Chondrocyte (in vitro differentiated cells): ENCODE data around the gene SLC25A14. TPM values are rescaled to one million over a fixed set of nuclear protein-coding genes. Genes with fewer than 3 reads are reported as not detected.
"Not testable (repeated sequence)": the region's sequence is repeated elsewhere in the genome, so short reads cannot be mapped to it uniquely, and the experiment has no call there.

Source experiments
- DNase-seq: peaks from one replicate; pipeline ENCODE4 v3.0.0; 2021; ENCODE audit warnings: mixed read lengths, low spot score
- H3K27ac Mint-ChIP-seq: one replicate; pipeline ENCODE4 v1.8.0; 2021; ENCODE audit warnings: mild to moderate bottlenecking, moderate library complexity, mixed read lengths; ENCODE audit not compliant: unreplicated experiment
- H3K27me3 Mint-ChIP-seq: 2 replicates; pipeline ENCODE4 v1.8.0; 2021; ENCODE audit warnings: low read depth, mixed read lengths
- H3K36me3 Mint-ChIP-seq: 2 replicates; pipeline ENCODE4 v1.8.0; 2021; ENCODE audit warnings: low read depth, mixed read lengths
- H3K4me1 Mint-ChIP-seq: 2 replicates; pipeline ENCODE4 v1.8.0; 2021; ENCODE audit warnings: low read depth, mild to moderate bottlenecking, mixed read lengths
- H3K4me3 Mint-ChIP-seq: one replicate; pipeline ENCODE4 v1.8.0; 2021; ENCODE audit warnings: mild to moderate bottlenecking, moderate library complexity, mixed read lengths; ENCODE audit not compliant: unreplicated experiment
- H3K9me3 Mint-ChIP-seq: 2 replicates; pipeline ENCODE4 v1.8.0; 2021; ENCODE audit warnings: low read depth, mixed read lengths
- CTCF ChIP-seq: fragments of 200-600 bp; sonication (generic); IDR thresholded peaks from 2 replicates; pipeline ENCODE4 v1.5.0; 2021; ENCODE audit warnings: antibody characterized with exemption, mild to moderate bottlenecking, moderate library complexity
- total RNA-seq: library from RNA; stranded (reverse); gene quantifications from 3 replicates; pipeline ENCODE4 v1.2.1, GENCODE V29; 2021

SLC25A14 gene
- total RNA-seq, 1 donor from 2014 or later, result 12.9 TPM

GRCh38 chrX:130321550-130321949, 18.2 kb upstream of the SLC25A14 start:
- TF ChIP-seq CTCF, result no peak
- no peaks in the 10 kb centered on the region for H3K4me1 Mint-ChIP-seq
- peaks cover 3% of the 10 kb centered on the region for H3K36me3 Mint-ChIP-seq
- H3K4me3 Mint-ChIP-seq, result no peak overlapping the region
- peaks cover 34% of the 10 kb centered on the region for H3K27me3 Mint-ChIP-seq
- DNase-seq, result no peak
- peaks cover 13% of the 10 kb centered on the region for H3K9me3 Mint-ChIP-seq
- H3K27ac Mint-ChIP-seq, result no peak overlapping the region

GRCh38 chrX:130330146-130330545, 9.6 kb upstream of the SLC25A14 start:
- Mint-ChIP-seq H3K27me3 (peaks cover 28% of the 10 kb centered on the region), H3K4me3 (no peak overlapping the region), H3K27ac (no peak overlapping the region), H3K36me3 (no peaks in the 10 kb centered on the region), H3K9me3 (no peaks in the 10 kb centered on the region), H3K4me1 (no peaks in the 10 kb centered on the region)
- DNase-seq, result no peak
- TF ChIP-seq CTCF, result no peak

GRCh38 chrX:130330706-130331105, 9.0 kb upstream of the SLC25A14 start:
- peak; percentile 76 for TF ChIP-seq CTCF
- no peaks in the 10 kb centered on the region for H3K36me3 Mint-ChIP-seq
- DNase-seq, result no peak
- no peak overlapping the region for H3K27ac Mint-ChIP-seq
- H3K27me3 Mint-ChIP-seq, result peaks cover 24% of the 10 kb centered on the region
- H3K4me1 Mint-ChIP-seq, result no peaks in the 10 kb centered on the region
- no peaks in the 10 kb centered on the region for H3K9me3 Mint-ChIP-seq
- H3K4me3 Mint-ChIP-seq, result peak overlapping the region; percentile 15

- H3K4me1 Mint-ChIP-seq, result peaks cover 14% of the 10 kb centered on the region
- no peaks in the 10 kb centered on the region for H3K9me3 Mint-ChIP-seq
- H3K36me3 Mint-ChIP-seq, result no peaks in the 10 kb centered on the region
- no peak overlapping the region for H3K4me3 Mint-ChIP-seq
- TF ChIP-seq CTCF, result no peak
- DNase-seq, result no peak
- H3K27me3 Mint-ChIP-seq, result peaks cover 3% of the 10 kb centered on the region
- H3K27ac Mint-ChIP-seq, result no peak overlapping the region
Observed at GRCh38 chrX:130336531-130336930, 3.2 kb upstream of the SLC25A14 start.

- not testable (repeated sequence) for H3K27me3 Mint-ChIP-seq, H3K27ac Mint-ChIP-seq, DNase-seq, H3K36me3 Mint-ChIP-seq, H3K9me3 Mint-ChIP-seq
- Mint-ChIP-seq H3K4me3 (peak overlapping the region; percentile 95), H3K4me1 (peaks cover 18% of the 10 kb centered on the region)
Observed at GRCh38 chrX:130338869-130339268, 850 bp upstream of the SLC25A14 start.

GRCh38 chrX:130340271-130340670, 552 bp downstream of the SLC25A14 start:
- Mint-ChIP-seq H3K27me3 (no peaks in the 10 kb centered on the region), H3K9me3 (no peaks in the 10 kb centered on the region), H3K4me3 (peak overlapping the region; percentile 95)

More at GRCh38 chrX:130340271-130340670, 552 bp downstream of the SLC25A14 start:
- H3K36me3 Mint-ChIP-seq, result no peaks in the 10 kb centered on the region
- no peak for DNase-seq
- no peak for TF ChIP-seq CTCF
- peaks cover 18% of the 10 kb centered on the region for H3K4me1 Mint-ChIP-seq
- peak overlapping the region; percentile 81 for H3K27ac Mint-ChIP-seq
